Stomach (tissue), 9 donors: Measurements from ENCODE around the gene MIS12. TPM values are rescaled to one million over a fixed set of nuclear protein-coding genes. Genes with fewer than 3 reads are reported as not detected.
A peak's percentile ranks its signal among the peaks of the same experiment; 100 is the strongest.

Experiments
- DNase-seq, 2 donors: peaks; one replicate each; pipeline versions ENCODE4 v3.0.0 to v3.0.0-alpha.2; 2013 to 2019
- H3K27ac ChIP-seq, 5 donors: fragments of 200-600 bp in 4 of 5; sonication (generic) in 4 of 5; one replicate each; pipeline ENCODE4 v1.5.1; 2013 to 2019; ENCODE audit warnings: mild to moderate bottlenecking in 1 of 5, moderate library complexity in 1 of 5
- H3K27me3 ChIP-seq, 3 donors: fragments of 200-600 bp; sonication (generic); one replicate each; pipeline ENCODE4 v1.5.1; 2017 to 2019; ENCODE audit warnings: mixed run types in 1 of 3
- H3K36me3 ChIP-seq, 4 donors: fragments of 200-600 bp; sonication (generic); 1 replicate in 3 of 4; 2 replicates in 1 of 4; pipeline ENCODE4 v1.5.1; 2016 to 2019
- H3K4me1 ChIP-seq, 4 donors: fragments of 200-600 bp; sonication (generic); one replicate each; pipeline ENCODE4 v1.5.1; 2016 to 2019
- H3K4me3 ChIP-seq, 4 donors: fragments of 200-600 bp; sonication (generic) in 3 of 4; one replicate each; pipeline ENCODE4 v1.5.1; 2016 to 2019; ENCODE audit warnings: mild to moderate bottlenecking in 1 of 4
- H3K9me3 ChIP-seq, 4 donors: fragments of 200-600 bp; sonication (generic); one replicate each; pipeline ENCODE4 v1.5.1; 2016 to 2019
- EP300 ChIP-seq: sonication (generic); formaldehyde crosslinking; IDR thresholded peaks from one replicate; pipeline ENCODE4 v1.6.1; 2017; ENCODE audit warnings: antibody characterized with exemption
- POLR2A ChIP-seq, 4 donors: fragments of 450-650 bp; IDR thresholded peaks; one replicate each; pipeline ENCODE4 v1.6.1; 2016; ENCODE audit warnings: antibody characterized with exemption in 4 of 4, control low read depth in 2 of 4, mild to moderate bottlenecking in 1 of 4, moderate library complexity in 1 of 4
- POLR2AphosphoS5 ChIP-seq, 3 donors: sonication (generic); formaldehyde crosslinking; IDR thresholded peaks; one replicate each; pipeline ENCODE4 v1.6.1; 2016; ENCODE audit warnings: antibody characterized with exemption in 3 of 3
- WGBS, 5 donors: extraction: QIAGEN DNeasy Blood & Tissue Kit in 3 of 5; methylation state at CpG; one replicate each; pipeline versions ENCODE4 v1.1.5 to v1.1.7; 2013 to 2018; 5-methylcytosine and 5-hydroxymethylcytosine counted together
- intact Hi-C: fragments of 100-400 bp; cut with DNase I; formaldehyde crosslinking; loops from one replicate; pipeline ENCODE4 v1.15.1; 2023; ENCODE audit warnings: low total_unique reads
- polyA plus RNA-seq, 3 donors: library from polyadenylated mRNA; stranded (reverse); fragments of 200-250 nt; gene quantifications; one replicate each; pipeline ENCODE4 v1.2.3, GENCODE V29; 2013
- total RNA-seq, 5 donors: library from RNA; depleted of rRNA; stranded (reverse); fragments of >200 nt; gene quantifications; one replicate each; pipeline versions ENCODE4 v1.1.0 to v1.2.3, GENCODE V29; 2014 to 2016
- TF ChIP-seq, protein P1 (sequence below), 7 experiments: fragments of 450-650 bp in 4 of 7; fragments of 200-600 bp in 3 of 7; sonication (generic) in 3 of 7; IDR thresholded peaks; one replicate each; pipeline ENCODE4 v1.5.1; 2016 to 2019; ENCODE audit warnings: antibody characterized with exemption in 7 of 7, control low read depth in 2 of 7, mild to moderate bottlenecking in 1 of 7
- donor health status: healthy with polysubstance abuse.
- donor health status: Bipolar disorder and iron deficiency.
- donor health status: healthy.

MIS12 gene
- total and polyA plus RNA-seq, 8 donors: 7.5 to 43.3 (median 13.6) TPM; not detected in 1

DNA sequence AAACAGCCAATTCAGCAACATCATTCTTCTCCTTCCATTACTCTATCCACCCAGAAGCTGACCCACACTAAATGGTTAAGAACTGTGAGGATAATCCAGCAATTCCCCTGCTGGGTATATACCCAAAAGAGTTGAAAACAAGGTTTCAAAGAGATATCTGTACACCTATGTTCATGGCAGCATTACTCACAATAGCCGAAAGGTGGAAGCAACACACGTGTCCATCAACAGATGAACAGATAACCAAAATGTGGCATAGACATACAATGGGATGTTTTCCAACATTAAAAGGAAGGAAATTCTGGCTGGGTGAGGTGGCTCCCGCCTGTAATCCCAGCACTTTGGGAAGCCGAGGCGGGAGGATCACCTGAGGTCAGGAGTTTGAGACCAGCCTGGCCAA, 19.9 kb downstream of the MIS12 start:
- TF ChIP-seq POLR2AphosphoS5 (IDR thresholded peaks at IDR 0.05): no peak
- TF ChIP-seq POLR2A (IDR thresholded peaks at IDR 0.05): no peak
- no peak for TF ChIP-seq EP300
- TF ChIP-seq, protein P1, sequence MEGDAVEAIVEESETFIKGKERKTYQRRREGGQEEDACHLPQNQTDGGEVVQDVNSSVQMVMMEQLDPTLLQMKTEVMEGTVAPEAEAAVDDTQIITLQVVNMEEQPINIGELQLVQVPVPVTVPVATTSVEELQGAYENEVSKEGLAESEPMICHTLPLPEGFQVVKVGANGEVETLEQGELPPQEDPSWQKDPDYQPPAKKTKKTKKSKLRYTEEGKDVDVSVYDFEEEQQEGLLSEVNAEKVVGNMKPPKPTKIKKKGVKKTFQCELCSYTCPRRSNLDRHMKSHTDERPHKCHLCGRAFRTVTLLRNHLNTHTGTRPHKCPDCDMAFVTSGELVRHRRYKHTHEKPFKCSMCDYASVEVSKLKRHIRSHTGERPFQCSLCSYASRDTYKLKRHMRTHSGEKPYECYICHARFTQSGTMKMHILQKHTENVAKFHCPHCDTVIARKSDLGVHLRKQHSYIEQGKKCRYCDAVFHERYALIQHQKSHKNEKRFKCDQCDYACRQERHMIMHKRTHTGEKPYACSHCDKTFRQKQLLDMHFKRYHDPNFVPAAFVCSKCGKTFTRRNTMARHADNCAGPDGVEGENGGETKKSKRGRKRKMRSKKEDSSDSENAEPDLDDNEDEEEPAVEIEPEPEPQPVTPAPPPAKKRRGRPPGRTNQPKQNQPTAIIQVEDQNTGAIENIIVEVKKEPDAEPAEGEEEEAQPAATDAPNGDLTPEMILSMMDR (IDR thresholded peaks at IDR 0.05): no peak
- Histone ChIP-seq H3K4me1 (peaks cover 0 to 3% (median 1%) of the 10 kb centered on the region in 4 donors), H3K27ac (no peak overlapping the region), H3K9me3 (no peaks in the 10 kb centered on the region), H3K27me3 (peaks cover 0 to 13% (median 0%) of the 10 kb centered on the region in 3 donors), H3K36me3 (no peaks in the 10 kb centered on the region), H3K4me3 (no peak overlapping the region)
- no peak for DNase-seq
- intact Hi-C loops: no loop called here
- 88 to 94% (median 91%) methylated on average over 5 of the region's 5 CpGs for WGBS, 5 donors

- no peaks in the 10 kb centered on the region for H3K9me3 ChIP-seq
- no peak overlapping the region for H3K4me3 ChIP-seq
- H3K36me3 ChIP-seq: no peaks in the 10 kb centered on the region
- 16 to 35% (median 22%) methylated on average over 4 of the region's 4 CpGs for WGBS, 5 donors
- TF ChIP-seq POLR2AphosphoS5 (IDR thresholded peaks at IDR 0.05) (no peak), POLR2A (IDR thresholded peaks at IDR 0.05) (no peak), EP300 (no peak)
- TF ChIP-seq, protein P1 (IDR thresholded peaks at IDR 0.05): no peak
- peak in 1 of 2 donors; percentile 65 for DNase-seq
- no peak overlapping the region for H3K27ac ChIP-seq
- H3K27me3 ChIP-seq: no peaks in the 10 kb centered on the region
- no peaks in the 10 kb centered on the region for H3K4me1 ChIP-seq
- intact Hi-C loops: no loop called here
Measured at GRCh38 chr17:5508810-5509209, 22.4 kb downstream of the MIS12 start.

DNA sequence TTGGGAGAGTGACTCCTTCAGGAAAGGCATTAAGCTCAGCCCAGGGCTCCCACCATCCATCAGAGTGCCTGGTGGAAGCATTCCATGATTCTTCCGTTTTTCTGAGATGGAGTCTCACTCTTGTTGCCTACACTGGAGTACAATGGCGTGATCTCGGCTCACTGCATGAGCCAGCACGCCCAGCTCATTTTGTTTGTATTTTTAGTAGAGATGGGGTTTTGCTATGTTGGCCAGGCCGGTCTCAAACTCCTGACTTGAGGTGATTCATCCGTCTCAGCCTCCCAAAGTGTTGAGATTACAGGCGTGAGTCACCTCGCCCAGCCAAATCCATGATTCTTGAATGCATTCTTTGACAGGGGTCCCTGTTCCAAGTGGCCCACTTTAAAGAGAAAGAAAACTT, 23.1 kb downstream of the MIS12 start:
- H3K27ac ChIP-seq: no peak overlapping the region
- intact Hi-C loops: no loop called here

GRCh38 chr17:5510771-5511170, 24.4 kb downstream of the MIS12 start:
- intact Hi-C loops: no loop called here
- 79 to 89% (median 84%) methylated on average over 8 of the region's 8 CpGs for WGBS, 5 donors
- Histone ChIP-seq H3K27ac (peak overlapping the region in 2 of 5 donors; percentile 2 to 49), H3K4me1 (no peaks in the 10 kb centered on the region), H3K27me3 (no peaks in the 10 kb centered on the region), H3K9me3 (no peaks in the 10 kb centered on the region), H3K36me3 (peaks cover 0 to 14% (median 10%) of the 10 kb centered on the region in 4 donors), H3K4me3 (no peak overlapping the region)
- DNase-seq: no peak
- TF ChIP-seq POLR2A (IDR thresholded peaks at IDR 0.05): no peak

More for the DNA sequence above, 23.1 kb downstream of the MIS12 start:
- Histone ChIP-seq H3K4me1 (no peaks in the 10 kb centered on the region), H3K36me3 (peaks cover 0 to 4% (median 3%) of the 10 kb centered on the region in 4 donors), H3K4me3 (no peak overlapping the region), H3K9me3 (no peaks in the 10 kb centered on the region), H3K27me3 (no peaks in the 10 kb centered on the region)
- no peak for DNase-seq
- TF ChIP-seq EP300 (no peak), POLR2A (IDR thresholded peaks at IDR 0.05) (no peak), POLR2AphosphoS5 (IDR thresholded peaks at IDR 0.05) (no peak)
- TF ChIP-seq, protein P1 (IDR thresholded peaks at IDR 0.05): no peak
- WGBS, 5 donors: 73 to 83% (median 81%) methylated on average over 8 of the region's 8 CpGs

DNA sequence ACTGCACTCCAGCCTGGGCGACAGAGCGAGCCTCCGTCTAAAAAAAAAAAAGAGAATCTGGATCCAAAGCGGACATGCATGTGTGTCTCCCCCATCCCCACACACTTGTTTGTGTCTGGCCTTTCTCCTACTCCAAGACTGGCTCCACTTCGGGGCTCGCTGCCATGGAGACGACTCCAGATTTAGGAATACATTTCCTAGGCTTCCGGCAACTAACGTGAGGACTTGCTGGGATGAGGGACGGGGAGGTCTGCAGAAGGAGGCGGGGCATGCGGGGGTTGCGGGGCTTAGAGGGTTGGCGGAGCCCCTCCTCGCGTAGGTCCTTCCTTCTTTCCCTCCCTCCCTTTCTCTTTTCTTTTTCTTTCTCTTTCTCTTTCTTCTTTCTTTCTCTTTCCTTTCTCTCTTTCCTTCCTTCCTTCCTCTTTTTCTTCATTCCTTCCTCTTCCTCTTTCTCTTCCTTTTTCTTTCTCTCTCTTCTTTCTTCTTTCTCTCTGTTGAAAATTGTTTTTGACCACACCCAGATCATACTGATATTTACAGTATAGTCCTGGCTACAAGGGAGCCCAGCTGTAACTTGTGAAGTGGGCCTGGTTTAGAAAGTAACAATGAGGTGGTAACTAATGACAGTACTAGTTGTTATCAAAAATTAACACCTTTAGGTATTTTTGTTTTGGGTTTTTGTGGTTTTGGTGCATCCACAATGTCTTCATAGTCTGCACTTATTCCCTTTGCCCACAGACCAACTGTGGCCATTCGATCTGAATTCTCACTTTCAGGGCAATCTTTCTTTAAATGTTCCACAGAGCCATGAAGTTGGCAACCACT, 25.2 kb downstream of the MIS12 start:
- no peak overlapping the region for H3K4me3 ChIP-seq
- H3K27ac ChIP-seq: peak overlapping the region in 1 of 5 donors; percentile 11
- 34 to 60% (median 50%) methylated on average over 17 of the region's 17 CpGs for WGBS, 5 donors
- peaks cover 0 to 16% (median 11%) of the 10 kb centered on the region in 4 donors for H3K36me3 ChIP-seq
- H3K9me3 ChIP-seq: no peaks in the 10 kb centered on the region
- H3K4me1 ChIP-seq: no peaks in the 10 kb centered on the region
- no peaks in the 10 kb centered on the region for H3K27me3 ChIP-seq
- TF ChIP-seq EP300 (no peak), POLR2A (IDR thresholded peaks at IDR 0.05) (no peak), POLR2AphosphoS5 (IDR thresholded peaks at IDR 0.05) (no peak)
- TF ChIP-seq, protein P1 (IDR thresholded peaks at IDR 0.05): no peak
- DNase-seq: peak in 1 of 2 donors; percentile 92
- intact Hi-C loops: no loop called here
